GM23338 (cell line): Measurements from ENCODE around the gene PLPPR3. TPM values are rescaled to one million over a fixed set of nuclear protein-coding genes. Genes with fewer than 3 reads are reported as not detected.

ENCODE experiments used
- ATAC-seq: fragments of 200-7000 bp; cut with Tn5 transposase; 3 replicates; pipeline ENCODE4 v1.9.1; 2020
- DNase-seq: peaks from one replicate; pipeline ENCODE4 v3.0.0-alpha.2; 2015; ENCODE audit warnings: low spot score
- H2AFZ ChIP-seq: fragments of 200-600 bp; sonication (generic); 2 replicates; pipeline ENCODE4 v1.8.0; 2016; ENCODE audit warnings: antibody characterized with exemption, mild to moderate bottlenecking, moderate library complexity
- H3F3A ChIP-seq: fragments of 200-600 bp; sonication (generic); replicated peaks from 2 replicates; pipeline ENCODE4 v1.8.0; 2017; ENCODE audit warnings: antibody characterized with exemption, mixed run types, low read depth
- H3K27ac ChIP-seq: fragments of 200-600 bp; sonication (generic); 2 replicates; pipeline ENCODE4 v1.6.1; 2016; ENCODE audit warnings: low read depth
- H3K27me3 ChIP-seq: fragments of 200-600 bp; sonication (generic); 2 replicates; pipeline ENCODE4 v1.8.0; 2016; ENCODE audit warnings: mild to moderate bottlenecking, mixed run types, moderate library complexity; ENCODE audit not compliant: insufficient read depth
- H3K36me3 ChIP-seq: fragments of 200-600 bp; sonication (generic); 2 replicates; pipeline ENCODE4 v1.8.0; 2016; ENCODE audit warnings: mild to moderate bottlenecking; ENCODE audit not compliant: insufficient read depth
- H3K4me1 ChIP-seq: fragments of 200-600 bp; sonication (generic); 2 replicates; pipeline ENCODE4 v1.8.0; 2016; ENCODE audit warnings: mild to moderate bottlenecking, moderate library complexity; ENCODE audit not compliant: insufficient read depth
- H3K4me2 ChIP-seq: fragments of 200-600 bp; sonication (generic); 2 replicates; pipeline ENCODE4 v1.7.1; 2017; ENCODE audit warnings: mixed run types
- H3K4me3 ChIP-seq: fragments of 200-600 bp; sonication (generic); 2 replicates; pipeline ENCODE4 v1.6.1; 2016; ENCODE audit warnings: mixed run types
- H3K79me2 ChIP-seq: fragments of 200-600 bp; sonication (generic); replicated peaks from 2 replicates; pipeline ENCODE4 v1.8.0; 2017; ENCODE audit warnings: mild to moderate bottlenecking; ENCODE audit not compliant: insufficient read depth
- H3K9me2 ChIP-seq: fragments of 200-600 bp; sonication (generic); 2 replicates; pipeline ENCODE4 v1.8.0; 2017; ENCODE audit not compliant: insufficient read depth
- H4K20me1 ChIP-seq: fragments of 200-600 bp; sonication (generic); replicated peaks from 2 replicates; pipeline ENCODE4 v1.8.0; 2017; ENCODE audit warnings: mild to moderate bottlenecking; ENCODE audit not compliant: insufficient read depth
- H3K27ac Mint-ChIP-seq: 2 replicates; pipeline ENCODE4 v1.8.0; 2020; ENCODE audit warnings: inconsistent platforms, mild to moderate bottlenecking, moderate library complexity, mixed read lengths
- H3K27me3 Mint-ChIP-seq: 3 replicates; pipeline ENCODE4 v1.8.0; 2022; ENCODE audit warnings: low read depth, mild to moderate bottlenecking, moderate library complexity, mixed read lengths, inconsistent platforms; ENCODE audit not compliant: insufficient read depth, poor library complexity
- H3K36me3 Mint-ChIP-seq: 3 replicates; pipeline ENCODE4 v1.8.0; 2021; ENCODE audit warnings: low read depth, mild to moderate bottlenecking, inconsistent platforms, moderate library complexity, mixed read lengths
- H3K4me1 Mint-ChIP-seq: 3 replicates; pipeline ENCODE4 v1.8.0; 2020; ENCODE audit warnings: mild to moderate bottlenecking, inconsistent platforms, mixed read lengths
- H3K4me3 Mint-ChIP-seq: 3 replicates; pipeline ENCODE4 v1.8.0; 2021; ENCODE audit warnings: moderate library complexity, mild to moderate bottlenecking, inconsistent platforms, mixed read lengths
- H3K9me3 Mint-ChIP-seq: 3 replicates; pipeline ENCODE4 v1.8.0; 2020; ENCODE audit warnings: moderate library complexity, mild to moderate bottlenecking, inconsistent platforms, mixed read lengths
- CTCF ChIP-seq, 2 experiments: fragments of 200-600 bp in 1 of 2; sonication (generic) in 1 of 2; conservative IDR thresholded peaks; 2 replicates each; pipeline versions ENCODE4 v1.5.1 to v1.6.1; 2016 to 2017; ENCODE audit warnings: antibody characterized with exemption in 2 of 2, low read depth in 2 of 2, mild to moderate bottlenecking in 2 of 2, moderate library complexity in 1 of 2
- EZH2phosphoT487 ChIP-seq: fragments of 200-600 bp; sonication (generic); IDR thresholded peaks from one replicate; pipeline ENCODE4 v1.8.1; 2018; ENCODE audit warnings: antibody characterized with exemption; ENCODE audit not compliant: unreplicated experiment
- NANOG ChIP-seq: IDR thresholded peaks from 2 replicates; pipeline ENCODE4 v1.6.1; 2016; ENCODE audit warnings: antibody characterized with exemption, borderline replicate concordance
- POLR2AphosphoS5 ChIP-seq: IDR thresholded peaks from 2 replicates; pipeline ENCODE4 v1.6.1; 2016; ENCODE audit warnings: antibody characterized with exemption, low read depth
- polyA plus RNA-seq: library from polyadenylated mRNA; unstranded; fragments of >200 nt; fragmentation: Nextera tagmentation; extraction: Ambion mirVana; gene quantifications from 2 replicates; pipeline ENCODE4 v1.2.1, GENCODE V29; 2016
- total RNA-seq: library from RNA; depleted of rRNA; stranded (reverse); fragments of >200 nt; shearing (Covaris generic); gene quantifications from 2 replicates; pipeline ENCODE4 v1.2.3, GENCODE V29; 2014
- TF ChIP-seq, protein P1 (sequence below): IDR thresholded peaks from one replicate; pipeline ENCODE4 v1.6.1; 2018; ENCODE audit warnings: antibody characterized with exemption; ENCODE audit not compliant: unreplicated experiment

The PLPPR3 gene
- total and polyA plus RNA-seq, 2 experiments from 2014 or later, result 14.8 to 81.1 TPM

- Histone ChIP-seq H4K20me1 (peaks cover 9% of the 10 kb centered on the region), H3K4me1 (no peaks in the 10 kb centered on the region), H3K4me3 (no peak overlapping the region), H3K27me3 (no peaks in the 10 kb centered on the region), H3K79me2 (peaks cover 23% of the 10 kb centered on the region), H2AFZ (no peak overlapping the region), H3K27ac (no peak overlapping the region), H3K9me2 (0 out of 2 replicates have a peak, but pooled peaks cover 4% of the 10 kb centered on the region), H3K36me3 (peaks cover 7% of the 10 kb centered on the region; the same call in 1 of the 2 replicates), H3K4me2 (no peak overlapping the region), H3F3A (peaks cover 14% of the 10 kb centered on the region)
- Mint-ChIP-seq H3K4me3 (no peak overlapping the region; the same call in 2 of the 3 replicates), H3K27ac (no peak overlapping the region), H3K4me1 (no peaks in the 10 kb centered on the region), H3K27me3 (peaks cover 27% of the 10 kb centered on the region), H3K9me3 (peaks cover 2% of the 10 kb centered on the region; the same call in 2 of the 3 replicates), H3K36me3 (peaks cover 38% of the 10 kb centered on the region)
- ATAC-seq, result no peak
- DNase-seq, result no peak
- TF ChIP-seq, protein P1, sequence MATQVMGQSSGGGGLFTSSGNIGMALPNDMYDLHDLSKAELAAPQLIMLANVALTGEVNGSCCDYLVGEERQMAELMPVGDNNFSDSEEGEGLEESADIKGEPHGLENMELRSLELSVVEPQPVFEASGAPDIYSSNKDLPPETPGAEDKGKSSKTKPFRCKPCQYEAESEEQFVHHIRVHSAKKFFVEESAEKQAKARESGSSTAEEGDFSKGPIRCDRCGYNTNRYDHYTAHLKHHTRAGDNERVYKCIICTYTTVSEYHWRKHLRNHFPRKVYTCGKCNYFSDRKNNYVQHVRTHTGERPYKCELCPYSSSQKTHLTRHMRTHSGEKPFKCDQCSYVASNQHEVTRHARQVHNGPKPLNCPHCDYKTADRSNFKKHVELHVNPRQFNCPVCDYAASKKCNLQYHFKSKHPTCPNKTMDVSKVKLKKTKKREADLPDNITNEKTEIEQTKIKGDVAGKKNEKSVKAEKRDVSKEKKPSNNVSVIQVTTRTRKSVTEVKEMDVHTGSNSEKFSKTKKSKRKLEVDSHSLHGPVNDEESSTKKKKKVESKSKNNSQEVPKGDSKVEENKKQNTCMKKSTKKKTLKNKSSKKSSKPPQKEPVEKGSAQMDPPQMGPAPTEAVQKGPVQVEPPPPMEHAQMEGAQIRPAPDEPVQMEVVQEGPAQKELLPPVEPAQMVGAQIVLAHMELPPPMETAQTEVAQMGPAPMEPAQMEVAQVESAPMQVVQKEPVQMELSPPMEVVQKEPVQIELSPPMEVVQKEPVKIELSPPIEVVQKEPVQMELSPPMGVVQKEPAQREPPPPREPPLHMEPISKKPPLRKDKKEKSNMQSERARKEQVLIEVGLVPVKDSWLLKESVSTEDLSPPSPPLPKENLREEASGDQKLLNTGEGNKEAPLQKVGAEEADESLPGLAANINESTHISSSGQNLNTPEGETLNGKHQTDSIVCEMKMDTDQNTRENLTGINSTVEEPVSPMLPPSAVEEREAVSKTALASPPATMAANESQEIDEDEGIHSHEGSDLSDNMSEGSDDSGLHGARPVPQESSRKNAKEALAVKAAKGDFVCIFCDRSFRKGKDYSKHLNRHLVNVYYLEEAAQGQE, result no peak
- TF ChIP-seq EZH2phosphoT487 (no peak), CTCF (conservative IDR thresholded peaks at IDR 0.05; ENCODE audit: low read depth in 2 of 2) (no peak), NANOG (no peak)
These were observed 5.8 kb downstream of the PLPPR3 start for GRCh38 chr19:815775-816499.

- no peak overlapping the region for H2AFZ ChIP-seq
- no peak for ATAC-seq
- Mint-ChIP-seq H3K4me3 (no peak overlapping the region), H3K27ac (no peak overlapping the region), H3K4me1 (no peaks in the 10 kb centered on the region), H3K36me3 (peaks cover 44% of the 10 kb centered on the region), H3K9me3 (peaks cover 2% of the 10 kb centered on the region; the same call in 2 of the 3 replicates), H3K27me3 (peaks cover 30% of the 10 kb centered on the region)
- H3K4me3 ChIP-seq, result no peak overlapping the region
- 0 out of 2 replicates have a peak, but pooled peaks cover 4% of the 10 kb centered on the region for H3K9me2 ChIP-seq
- no peak overlapping the region for H3K27ac ChIP-seq
- no peaks in the 10 kb centered on the region; the same call in 1 of the 2 replicates for H3K4me1 ChIP-seq
- peaks cover 11% of the 10 kb centered on the region; the same call in 1 of the 2 replicates for H3K36me3 ChIP-seq
- no peak overlapping the region for H3K4me2 ChIP-seq
- no peak for TF ChIP-seq POLR2AphosphoS5
- no peaks in the 10 kb centered on the region for H3K27me3 ChIP-seq
- peak; percentile 29 for DNase-seq
- peaks cover 21% of the 10 kb centered on the region for H3F3A ChIP-seq
- peaks cover 19% of the 10 kb centered on the region for H3K79me2 ChIP-seq
- peaks cover 14% of the 10 kb centered on the region for H4K20me1 ChIP-seq
These were observed 6.5 kb downstream of the PLPPR3 start for GRCh38 chr19:815079-815774.
